ENCODE data around the gene SH3BGRL.

SH3BGRL gene

GRCh38 chrX:81202456-81202819 is 536 bp downstream of the SH3BGRL start:
- no peak for TF ChIP-seq CTCF (conservative IDR thresholded peaks at IDR 0.05; ENCODE audit: control insufficient read depth, insufficient read depth, low read depth, low read length)
- peak; percentile 32 for DNase-seq (ENCODE audit: low read depth)
- peak overlapping the region; percentile 71 for H3K4me3 ChIP-seq (ENCODE audit: control insufficient read depth, low read depth, low read length)

DNA sequence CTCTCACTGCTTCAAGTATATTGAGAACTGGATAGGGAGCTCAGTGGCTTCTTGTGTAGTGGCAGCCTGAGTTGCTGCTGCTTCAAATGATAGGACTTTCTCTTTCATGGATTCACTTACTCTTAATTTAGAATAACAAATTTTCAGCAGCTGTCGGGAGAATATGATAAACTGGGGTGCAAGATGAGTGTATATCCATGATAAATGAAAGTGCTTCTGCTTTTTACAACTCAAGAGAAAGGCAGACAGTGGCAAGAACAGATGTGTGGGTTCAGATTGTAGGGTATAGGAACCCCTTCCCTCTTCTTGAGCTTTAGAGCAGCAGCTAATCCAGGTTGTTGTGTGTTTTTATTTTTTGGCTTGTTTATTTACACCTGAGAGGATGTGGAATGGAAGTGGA is 1.0 kb downstream of the SH3BGRL start:
- no peak for DNase-seq (ENCODE audit: low read depth)
- peak overlapping the region; percentile 71 for H3K4me3 ChIP-seq (ENCODE audit: control insufficient read depth, low read depth, low read length)
- TF ChIP-seq CTCF (conservative IDR thresholded peaks at IDR 0.05; ENCODE audit: control insufficient read depth, insufficient read depth, low read depth, low read length): no peak

GRCh38 chrX:81205551-81205950 is 3.6 kb downstream of the SH3BGRL start:
- DNase-seq (ENCODE audit: low read depth): no peak
- TF ChIP-seq CTCF (conservative IDR thresholded peaks at IDR 0.05; ENCODE audit: control insufficient read depth, insufficient read depth, low read depth, low read length): no peak
- no peak overlapping the region for H3K4me3 ChIP-seq (ENCODE audit: control insufficient read depth, low read depth, low read length)

- TF ChIP-seq CTCF (conservative IDR thresholded peaks at IDR 0.05; ENCODE audit: control insufficient read depth, insufficient read depth, low read depth, low read length): no peak
- no peak overlapping the region for H3K4me3 ChIP-seq (ENCODE audit: control insufficient read depth, low read depth, low read length)
- DNase-seq (ENCODE audit: low read depth): no peak
Observed at GRCh38 chrX:81206476-81206875, 4.6 kb downstream of the SH3BGRL start.

GRCh38 chrX:81208916-81209315 is 7.0 kb downstream of the SH3BGRL start:
- H3K4me3 ChIP-seq (ENCODE audit: control insufficient read depth, low read depth, low read length): no peak overlapping the region
- DNase-seq (ENCODE audit: low read depth): no peak
- TF ChIP-seq CTCF (conservative IDR thresholded peaks at IDR 0.05; ENCODE audit: control insufficient read depth, insufficient read depth, low read depth, low read length): no peak

- no peak for TF ChIP-seq CTCF (conservative IDR thresholded peaks at IDR 0.05; ENCODE audit: control insufficient read depth, insufficient read depth, low read depth, low read length)
- DNase-seq (ENCODE audit: low read depth): no peak
- no peak overlapping the region for H3K4me3 ChIP-seq (ENCODE audit: control insufficient read depth, low read depth, low read length)
Observed at GRCh38 chrX:81215685-81216084, 13.8 kb downstream of the SH3BGRL start.

DNA sequence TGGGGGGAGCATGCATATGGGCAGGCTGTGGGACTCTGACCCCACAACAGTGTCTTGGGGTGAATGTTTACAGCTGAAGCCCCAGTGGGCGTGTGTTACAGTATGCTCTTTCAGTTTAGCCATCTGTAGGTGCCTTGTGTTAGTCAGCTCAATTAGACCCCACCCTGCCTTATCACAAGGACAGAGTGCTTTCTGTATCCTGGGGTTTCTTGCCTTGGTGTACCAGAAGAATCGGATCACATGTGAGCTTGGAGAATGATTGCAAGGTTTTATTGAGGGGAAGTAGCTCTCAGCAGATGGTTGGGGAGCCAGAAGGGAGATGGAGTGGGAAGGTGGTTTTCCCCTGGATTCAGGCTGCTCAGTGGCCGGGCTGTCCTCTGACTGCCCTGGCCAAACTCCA is 27.3 kb downstream of the SH3BGRL start:
- no peak for TF ChIP-seq CTCF (conservative IDR thresholded peaks at IDR 0.05; ENCODE audit: control insufficient read depth, insufficient read depth, low read depth, low read length)
- no peak for DNase-seq (ENCODE audit: low read depth)
- H3K4me3 ChIP-seq (ENCODE audit: control insufficient read depth, low read depth, low read length): no peak overlapping the region
